ENCODE data around the gene TAGLN3.

GRCh38 chr3:111955876-111956275, 42.8 kb upstream of the TAGLN3 start:
- TF ChIP-seq EZH2 (IDR thresholded peaks at IDR 0.05; ENCODE audit: insufficient read depth, poor library complexity, severe bottlenecking), result no peak
- no peak for TF ChIP-seq EZH2phosphoT487 (IDR thresholded peaks at IDR 0.05; ENCODE audit: insufficient read depth, low read depth)
